Ishikawa (cell line): ENCODE data around the gene NOS2.
A peak's percentile ranks its signal among the peaks of the same experiment; 100 is the strongest.

ENCODE experiments used
- CEBPB ChIP-seq: IDR thresholded peaks from 2 replicates; pipeline ENCODE4 v1.6.1; 2012
- CREB1 ChIP-seq: IDR thresholded peaks from 2 replicates; pipeline ENCODE4 v1.6.1; 2012; ENCODE audit warnings: low read depth
- EGR1 ChIP-seq: IDR thresholded peaks from 2 replicates; pipeline ENCODE4 v1.6.1; 2012
- EP300 ChIP-seq: IDR thresholded peaks from 2 replicates; pipeline ENCODE4 v1.6.1; 2012; ENCODE audit warnings: borderline replicate concordance
- FOXM1 ChIP-seq: IDR thresholded peaks from 2 replicates; pipeline ENCODE4 v1.6.1; 2012; ENCODE audit warnings: low read depth, borderline replicate concordance
- NFIC ChIP-seq: IDR thresholded peaks from 2 replicates; pipeline ENCODE4 v1.6.1; 2012
- RAD21 ChIP-seq: IDR thresholded peaks from 2 replicates; pipeline ENCODE4 v1.6.1; 2012; ENCODE audit warnings: low read depth
- TAF1 ChIP-seq: IDR thresholded peaks from 2 replicates; pipeline ENCODE4 v1.6.1; 2012; ENCODE audit warnings: low read depth, mild to moderate bottlenecking
- TCF12 ChIP-seq: IDR thresholded peaks from 2 replicates; pipeline ENCODE4 v1.6.1; 2012; ENCODE audit warnings: low read depth
- TEAD4 ChIP-seq: IDR thresholded peaks from 2 replicates; pipeline ENCODE4 v1.6.1; 2012
- YY1 ChIP-seq: IDR thresholded peaks from 2 replicates; pipeline ENCODE4 v1.6.1; 2012; ENCODE audit warnings: low read depth
- ZBTB7A ChIP-seq: IDR thresholded peaks from 2 replicates; pipeline ENCODE4 v1.6.1; 2012; ENCODE audit warnings: low read depth
- TF ChIP-seq, protein P1 (sequence below): IDR thresholded peaks from 2 replicates; pipeline ENCODE4 v1.6.1; 2012; ENCODE audit warnings: low read depth, mild to moderate bottlenecking
- TF ChIP-seq, protein P2 (sequence below): IDR thresholded peaks from 2 replicates; pipeline ENCODE4 v1.6.1; 2012
- TF ChIP-seq, protein P3 (sequence below): IDR thresholded peaks from 2 replicates; pipeline ENCODE4 v1.6.1; 2012

The NOS2 gene

DNA sequence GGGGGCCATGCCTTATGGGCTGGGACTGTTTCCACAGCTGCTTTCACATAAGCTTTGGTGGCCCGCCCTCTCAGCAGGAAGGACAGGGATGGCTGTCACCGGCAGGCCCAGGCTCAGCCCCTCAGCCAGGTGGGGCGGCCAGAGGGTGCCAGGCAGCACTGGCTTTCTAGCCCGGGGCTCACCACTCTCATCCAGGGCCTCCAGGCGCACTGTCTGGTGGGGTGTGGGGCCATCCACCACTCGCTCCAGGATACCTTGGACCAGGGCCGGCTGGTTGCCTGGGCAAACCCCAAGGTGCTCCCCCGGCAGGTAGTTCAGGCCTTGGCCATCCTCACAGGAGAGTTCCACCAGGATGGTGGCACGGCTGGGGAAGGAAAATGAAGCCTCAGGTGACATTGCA lies 35.0 kb downstream of the NOS2 start:
- TF ChIP-seq NFIC: no peak
- no peak for TF ChIP-seq YY1
- no peak for TF ChIP-seq CEBPB
- no peak for TF ChIP-seq CREB1
- no peak for TF ChIP-seq RAD21
- TF ChIP-seq, protein P1, sequence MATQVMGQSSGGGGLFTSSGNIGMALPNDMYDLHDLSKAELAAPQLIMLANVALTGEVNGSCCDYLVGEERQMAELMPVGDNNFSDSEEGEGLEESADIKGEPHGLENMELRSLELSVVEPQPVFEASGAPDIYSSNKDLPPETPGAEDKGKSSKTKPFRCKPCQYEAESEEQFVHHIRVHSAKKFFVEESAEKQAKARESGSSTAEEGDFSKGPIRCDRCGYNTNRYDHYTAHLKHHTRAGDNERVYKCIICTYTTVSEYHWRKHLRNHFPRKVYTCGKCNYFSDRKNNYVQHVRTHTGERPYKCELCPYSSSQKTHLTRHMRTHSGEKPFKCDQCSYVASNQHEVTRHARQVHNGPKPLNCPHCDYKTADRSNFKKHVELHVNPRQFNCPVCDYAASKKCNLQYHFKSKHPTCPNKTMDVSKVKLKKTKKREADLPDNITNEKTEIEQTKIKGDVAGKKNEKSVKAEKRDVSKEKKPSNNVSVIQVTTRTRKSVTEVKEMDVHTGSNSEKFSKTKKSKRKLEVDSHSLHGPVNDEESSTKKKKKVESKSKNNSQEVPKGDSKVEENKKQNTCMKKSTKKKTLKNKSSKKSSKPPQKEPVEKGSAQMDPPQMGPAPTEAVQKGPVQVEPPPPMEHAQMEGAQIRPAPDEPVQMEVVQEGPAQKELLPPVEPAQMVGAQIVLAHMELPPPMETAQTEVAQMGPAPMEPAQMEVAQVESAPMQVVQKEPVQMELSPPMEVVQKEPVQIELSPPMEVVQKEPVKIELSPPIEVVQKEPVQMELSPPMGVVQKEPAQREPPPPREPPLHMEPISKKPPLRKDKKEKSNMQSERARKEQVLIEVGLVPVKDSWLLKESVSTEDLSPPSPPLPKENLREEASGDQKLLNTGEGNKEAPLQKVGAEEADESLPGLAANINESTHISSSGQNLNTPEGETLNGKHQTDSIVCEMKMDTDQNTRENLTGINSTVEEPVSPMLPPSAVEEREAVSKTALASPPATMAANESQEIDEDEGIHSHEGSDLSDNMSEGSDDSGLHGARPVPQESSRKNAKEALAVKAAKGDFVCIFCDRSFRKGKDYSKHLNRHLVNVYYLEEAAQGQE: no peak
- TF ChIP-seq, protein P2, sequence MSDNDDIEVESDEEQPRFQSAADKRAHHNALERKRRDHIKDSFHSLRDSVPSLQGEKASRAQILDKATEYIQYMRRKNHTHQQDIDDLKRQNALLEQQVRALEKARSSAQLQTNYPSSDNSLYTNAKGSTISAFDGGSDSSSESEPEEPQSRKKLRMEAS: no peak
- TF ChIP-seq TAF1: no peak
- no peak for TF ChIP-seq FOXM1
- TF ChIP-seq, protein P3, sequence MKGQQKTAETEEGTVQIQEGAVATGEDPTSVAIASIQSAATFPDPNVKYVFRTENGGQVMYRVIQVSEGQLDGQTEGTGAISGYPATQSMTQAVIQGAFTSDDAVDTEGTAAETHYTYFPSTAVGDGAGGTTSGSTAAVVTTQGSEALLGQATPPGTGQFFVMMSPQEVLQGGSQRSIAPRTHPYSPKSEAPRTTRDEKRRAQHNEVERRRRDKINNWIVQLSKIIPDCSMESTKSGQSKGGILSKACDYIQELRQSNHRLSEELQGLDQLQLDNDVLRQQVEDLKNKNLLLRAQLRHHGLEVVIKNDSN: no peak
- TF ChIP-seq ZBTB7A: no peak
- no peak for TF ChIP-seq TEAD4
- no peak for TF ChIP-seq EP300
- no peak for TF ChIP-seq TCF12

DNA sequence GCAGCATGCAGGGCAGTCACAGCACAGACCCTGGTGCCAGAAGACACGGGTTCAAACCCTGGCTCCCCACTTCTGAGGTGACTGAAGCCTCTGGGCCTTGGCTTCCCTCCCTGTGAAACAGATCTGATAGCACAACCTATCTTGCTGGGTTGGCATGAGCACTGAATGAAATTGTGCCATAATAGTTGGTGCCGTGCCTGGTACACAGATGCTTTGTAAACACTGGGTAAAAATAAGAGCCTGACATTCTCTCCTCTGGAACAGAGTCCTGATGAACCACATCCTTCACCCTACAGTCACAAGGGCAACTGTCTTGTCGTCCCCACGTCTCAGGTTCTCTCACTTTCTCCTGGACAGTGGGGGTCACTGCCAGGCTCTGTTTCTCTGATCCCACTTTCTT lies 35.7 kb downstream of the NOS2 start:
- TF ChIP-seq, protein P3: no peak
- TF ChIP-seq RAD21 (no peak), EGR1 (no peak), TCF12 (no peak)

DNA sequence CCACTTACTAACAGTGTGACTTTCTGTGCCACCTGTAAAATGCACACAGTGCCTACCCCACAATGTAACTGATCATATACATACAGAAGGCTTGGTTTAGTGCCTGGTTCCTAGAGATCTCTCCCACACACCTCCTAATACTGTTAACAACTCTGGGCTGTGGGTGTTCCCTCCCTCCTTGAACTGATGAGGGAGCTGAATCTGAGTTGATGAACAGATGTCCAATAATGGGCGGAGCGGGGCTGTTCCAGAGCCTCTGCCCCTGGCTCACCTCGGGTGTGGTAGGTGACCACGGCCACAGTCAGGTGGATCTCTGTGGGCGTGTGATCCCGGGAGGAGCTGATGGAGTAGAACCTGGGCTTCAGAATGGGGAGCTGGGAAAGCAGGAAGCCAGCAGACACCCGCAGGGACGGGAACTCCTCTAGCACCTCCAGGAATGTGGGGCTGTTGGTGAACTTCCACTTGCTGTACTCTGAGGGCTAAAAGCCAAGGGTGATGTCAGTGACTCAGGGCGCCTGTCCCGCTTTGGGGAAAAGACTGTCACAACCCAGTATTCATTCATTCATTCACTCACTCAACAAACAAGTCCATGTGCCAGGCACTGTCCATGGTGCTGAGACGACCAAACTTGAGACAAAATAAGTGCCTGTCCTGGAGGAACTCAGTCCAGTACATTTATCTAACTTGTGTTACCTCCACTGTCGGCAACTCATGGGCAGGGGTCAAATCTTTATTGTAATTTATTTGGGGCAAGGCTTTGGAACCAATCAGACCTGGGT lies 37.6 kb downstream of the NOS2 start:
- TF ChIP-seq RAD21: no peak
- TF ChIP-seq, protein P3: no peak
- TF ChIP-seq TCF12: no peak
- TF ChIP-seq, protein P1: peak; percentile 95
- no peak for TF ChIP-seq EP300
- no peak for TF ChIP-seq TEAD4
- no peak for TF ChIP-seq TAF1
- TF ChIP-seq ZBTB7A: no peak
- no peak for TF ChIP-seq NFIC
- TF ChIP-seq CREB1: no peak
- no peak for TF ChIP-seq CEBPB
- TF ChIP-seq FOXM1: no peak
- no peak for TF ChIP-seq EGR1
- TF ChIP-seq, protein P2: peak; percentile 84

DNA sequence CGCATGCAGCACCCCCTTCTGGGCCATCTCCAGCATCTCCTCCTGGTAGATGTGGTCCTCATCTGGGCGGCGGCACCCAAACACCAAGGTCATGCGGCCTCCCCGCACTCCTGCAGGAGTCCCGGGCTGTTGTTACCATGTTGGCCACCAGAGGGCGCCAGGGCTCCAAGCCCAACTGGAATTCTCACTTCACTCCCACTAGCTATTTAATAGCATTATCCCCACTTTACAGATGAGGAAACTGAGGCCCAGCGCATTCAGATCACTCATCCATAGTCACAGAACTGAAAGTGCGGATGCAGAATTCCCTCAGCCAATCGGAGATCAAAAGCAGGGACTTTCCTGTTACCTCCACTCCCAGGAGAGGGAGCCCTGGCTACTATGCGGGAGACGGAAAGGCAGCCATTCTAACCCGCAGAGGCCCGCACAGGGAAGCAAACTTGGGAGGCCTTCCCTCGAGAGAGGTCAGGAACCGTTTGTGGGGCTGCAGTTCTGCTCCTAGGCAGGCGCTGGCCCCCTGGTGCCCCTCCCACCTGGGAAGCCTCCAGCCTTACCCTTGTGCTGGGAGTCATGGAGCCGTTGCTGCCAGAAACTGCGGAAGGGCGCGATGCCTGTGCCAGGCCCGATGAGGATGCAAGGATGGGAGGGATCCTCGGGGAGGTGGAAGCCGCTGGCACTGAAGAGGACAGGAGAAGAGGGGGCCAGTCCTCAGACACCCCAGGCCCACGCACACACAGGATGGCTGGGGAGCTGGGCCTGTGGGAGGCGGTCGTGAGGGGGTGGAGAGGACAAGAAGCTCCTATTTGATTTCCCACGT lies 40.1 kb downstream of the NOS2 start:
- TF ChIP-seq TEAD4 (no peak), RAD21 (peak; percentile 73)

DNA sequence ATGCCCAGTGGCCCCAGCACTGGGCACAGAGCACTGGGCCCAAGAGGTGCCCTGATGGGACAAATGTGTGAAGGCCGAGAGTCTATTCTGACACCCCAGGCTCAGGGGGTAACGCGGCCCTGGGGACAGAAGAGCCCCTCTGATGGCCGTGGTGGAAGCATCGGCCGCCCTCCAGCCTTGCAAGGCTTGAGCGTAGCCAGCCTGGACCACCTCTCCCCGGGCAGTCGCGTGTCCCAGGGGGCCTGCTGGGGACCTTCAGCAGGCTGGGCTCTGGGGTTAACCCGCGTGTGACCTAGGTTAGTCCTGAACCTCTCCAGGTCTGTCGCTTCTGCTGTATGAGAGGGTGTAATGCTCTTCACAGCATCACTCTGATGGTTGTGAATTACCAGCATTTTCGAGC lies 40.8 kb downstream of the NOS2 start:
- TF ChIP-seq EP300: no peak
- TF ChIP-seq FOXM1: no peak
- TF ChIP-seq EGR1: no peak
- no peak for TF ChIP-seq YY1
- TF ChIP-seq TEAD4: no peak
- no peak for TF ChIP-seq CEBPB
- no peak for TF ChIP-seq ZBTB7A
- TF ChIP-seq, protein P1: no peak
- no peak for TF ChIP-seq TAF1
- TF ChIP-seq NFIC: no peak
- TF ChIP-seq RAD21: no peak
- TF ChIP-seq, protein P3: no peak
- TF ChIP-seq, protein P2: no peak
- TF ChIP-seq TCF12: no peak
- TF ChIP-seq CREB1: no peak
